Tibial nerve (tissue), 4 donors: ENCODE data around the gene GPN2. TPM values are rescaled to one million over a fixed set of nuclear protein-coding genes. Genes with fewer than 3 reads are reported as not detected.
"Not testable (repeated sequence)": the region's sequence is repeated elsewhere in the genome, so short reads cannot be mapped to it uniquely, and the experiment has no call there.

Experiments
- DNase-seq, 2 donors: peaks; one replicate each; pipeline ENCODE4 v3.0.0-alpha.2; 2019; ENCODE audit warnings: low spot score in 2 of 2
- H3K27ac ChIP-seq, 4 donors: fragments of 200-600 bp; sonication (generic) in 3 of 4; one replicate each; pipeline ENCODE4 v1.5.1; 2017 to 2019; ENCODE audit warnings: mild to moderate bottlenecking in 1 of 4
- H3K27me3 ChIP-seq, 2 donors: fragments of 200-600 bp; sonication (generic) in 1 of 2; one replicate each; pipeline versions ENCODE4 v1.5.1 to v1.6.0; 2017 to 2019
- H3K36me3 ChIP-seq, 3 donors: fragments of 200-600 bp; sonication (generic); one replicate each; pipeline ENCODE4 v1.5.1; 2018 to 2019
- H3K4me1 ChIP-seq, 4 donors: fragments of 200-600 bp; sonication (generic) in 3 of 4; one replicate each; pipeline ENCODE4 v1.5.1; 2017 to 2019
- H3K4me3 ChIP-seq, 4 donors: fragments of 200-600 bp; sonication (generic) in 3 of 4; one replicate each; pipeline ENCODE4 v1.5.1; 2017 to 2019; ENCODE audit warnings: mild to moderate bottlenecking in 1 of 4, moderate library complexity in 1 of 4
- H3K9me3 ChIP-seq, 4 donors: fragments of 200-600 bp; sonication (generic) in 3 of 4; one replicate each; pipeline ENCODE4 v1.5.1; 2017 to 2019
- CTCF ChIP-seq, 5 experiments: fragments of 200-600 bp in 3 of 5; fragments of 450-650 bp in 2 of 5; sonication (generic) in 3 of 5; IDR thresholded peaks; one replicate each; pipeline ENCODE4 v1.5.1; 2016 to 2019; ENCODE audit warnings: antibody characterized with exemption in 5 of 5, mild to moderate bottlenecking in 3 of 5, moderate library complexity in 2 of 5
- EP300 ChIP-seq, 2 donors: sonication (generic); formaldehyde crosslinking; IDR thresholded peaks; one replicate each; pipeline ENCODE4 v1.6.1; 2017; ENCODE audit warnings: antibody characterized with exemption in 2 of 2, mild to moderate bottlenecking in 1 of 2
- POLR2A ChIP-seq, 2 donors: fragments of 450-650 bp; IDR thresholded peaks; one replicate each; pipeline ENCODE4 v1.6.1; 2017; ENCODE audit warnings: antibody characterized with exemption in 2 of 2, mild to moderate bottlenecking in 2 of 2, moderate library complexity in 2 of 2
- WGBS, 2 donors: methylation state at CpG; one replicate each; pipeline ENCODE4 v1.1.5; 2018; 5-methylcytosine and 5-hydroxymethylcytosine counted together
- total RNA-seq, 4 donors: library from RNA; depleted of rRNA; stranded (reverse); fragments of >200 nt; gene quantifications; one replicate each; pipeline ENCODE4 v1.1.0, GENCODE V29; 2016

GPN2 gene
- total RNA-seq, 4 donors from 2014 or later: 7.9 to 14.7 (median 13.8) TPM

GRCh38 chr1:26852701-26853100 lies 37.4 kb downstream of the GPN2 start:
- TF ChIP-seq CTCF (IDR thresholded peaks at IDR 0.05) (no peak), POLR2A (IDR thresholded peaks at IDR 0.05) (no peak), EP300 (IDR thresholded peaks at IDR 0.05) (no peak)
- Histone ChIP-seq H3K27me3 (no peaks in the 10 kb centered on the region), H3K27ac (peak overlapping the region in 1 of 4 donors; percentile 72), H3K4me1 (peaks cover 0 to 32% (median 15%) of the 10 kb centered on the region in 4 donors), H3K4me3 (no peak overlapping the region), H3K9me3 (no peaks in the 10 kb centered on the region), H3K36me3 (peaks cover 4 to 98% (median 16%) of the 10 kb centered on the region in 3 donors)
- DNase-seq: no peak
- WGBS, 2 donors: 60 to 68% methylated on average over 9 of the region's 9 CpGs

- H3K4me1 ChIP-seq: peaks cover 0 to 32% (median 15%) of the 10 kb centered on the region in 4 donors
- H3K27me3 ChIP-seq: no peaks in the 10 kb centered on the region
- TF ChIP-seq EP300 (IDR thresholded peaks at IDR 0.05): no peak
- TF ChIP-seq CTCF (IDR thresholded peaks at IDR 0.05): no peak
- TF ChIP-seq POLR2A (IDR thresholded peaks at IDR 0.05): no peak
- WGBS, 2 donors: 86 to 88% methylated on average over 10 to 12 of the region's 12 CpGs
- peaks cover 4 to 93% (median 16%) of the 10 kb centered on the region in 3 donors for H3K36me3 ChIP-seq
- DNase-seq: no peak
- H3K4me3 ChIP-seq: no peak overlapping the region
- H3K9me3 ChIP-seq: no peaks in the 10 kb centered on the region
- H3K27ac ChIP-seq: peak overlapping the region in 2 of 4 donors; percentile 75 to 82
These were observed 38.9 kb downstream of the GPN2 start for GRCh38 chr1:26851106-26851684.

- Histone ChIP-seq H3K4me3 (no peak overlapping the region), H3K27ac (peak overlapping the region; percentile 45 to 89 (median 78)), H3K27me3 (no peaks in the 10 kb centered on the region), H3K4me1 (peaks cover 0 to 32% (median 15%) of the 10 kb centered on the region in 4 donors), H3K36me3 (peaks cover 4 to 74% (median 16%) of the 10 kb centered on the region in 3 donors), H3K9me3 (no peaks in the 10 kb centered on the region)
- DNase-seq: peak in 1 of 2 donors; percentile 46
- 28 to 40% methylated on average over 9 to 10 of the region's 10 CpGs for WGBS, 2 donors
- TF ChIP-seq POLR2A (IDR thresholded peaks at IDR 0.05) (no peak), CTCF (IDR thresholded peaks at IDR 0.05) (no peak), EP300 (IDR thresholded peaks at IDR 0.05) (peak in 1 of 2 donors; percentile 68)
These were observed 40.9 kb downstream of the GPN2 start for GRCh38 chr1:26848941-26849774.

- peaks cover 4 to 74% (median 16%) of the 10 kb centered on the region in 3 donors for H3K36me3 ChIP-seq
- no peaks in the 10 kb centered on the region for H3K27me3 ChIP-seq
- H3K27ac ChIP-seq: peak overlapping the region; percentile 24 to 89 (median 78)
- no peak for TF ChIP-seq CTCF (IDR thresholded peaks at IDR 0.05)
- no peak for TF ChIP-seq EP300 (IDR thresholded peaks at IDR 0.05)
- TF ChIP-seq POLR2A (IDR thresholded peaks at IDR 0.05): no peak
- no peak overlapping the region for H3K4me3 ChIP-seq
- WGBS, 2 donors: 67 to 72% methylated on average over 10 of the region's 10 CpGs
- no peak for DNase-seq
- H3K4me1 ChIP-seq: peaks cover 0 to 32% (median 15%) of the 10 kb centered on the region in 4 donors
- H3K9me3 ChIP-seq: no peaks in the 10 kb centered on the region
These were observed 41.6 kb downstream of the GPN2 start for GRCh38 chr1:26848499-26848898.

- Histone ChIP-seq H3K4me1 (peaks cover 0 to 26% (median 15%) of the 10 kb centered on the region in 4 donors), H3K36me3 (peaks cover 4 to 74% (median 16%) of the 10 kb centered on the region in 3 donors), H3K27ac (peak overlapping the region in 3 of 4 donors; percentile 75 to 89 (median 80))
- not testable (repeated sequence) for H3K27me3 ChIP-seq, DNase-seq, H3K9me3 ChIP-seq, H3K4me3 ChIP-seq
- 86 to 87% methylated on average over 6 of the region's 6 CpGs for WGBS, 2 donors
These were observed 42.3 kb downstream of the GPN2 start for GRCh38 chr1:26847826-26848225.
